Measurements from ENCODE around the gene PLD5.
A peak's percentile ranks its signal among the peaks of the same experiment; 100 is the strongest.

GRCh38 chr1:242467556-242468145 lies 56.8 kb downstream of the PLD5 start:
- TF ChIP-seq CTCF (IDR thresholded peaks at IDR 0.05; ENCODE audit: low read depth, low read length, poor library complexity, severe bottlenecking) = peak; percentile 60
- no peak for TF ChIP-seq EZH2phosphoT487 (IDR thresholded peaks at IDR 0.05; ENCODE audit: borderline replicate concordance, low read length)

Data from DOHH2 (cell line).